Measurements from ENCODE around the gene SETMAR.
"Not testable (repeated sequence)": the region's sequence is repeated elsewhere in the genome, so short reads cannot be mapped to it uniquely, and the experiment has no call there.

The SETMAR gene

GRCh38 chr3:4303187-4304123, at the start of gene SETMAR:
SETMAR (plus strand) TSS chr3:4303369; CDS start chr3:4303371, 2 bp downstream.
- peak; percentile 74 for DNase-seq (ENCODE audit: low read depth)

GRCh38 chr3:4261406-4261805, 41.8 kb upstream of the SETMAR start:
- no peak for DNase-seq (ENCODE audit: low read depth)

- no peak for DNase-seq (ENCODE audit: low read depth)
Observed at GRCh38 chr3:4264040-4264439, 39.1 kb upstream of the SETMAR start.

GRCh38 chr3:4270720-4271119, 32.4 kb upstream of the SETMAR start:
- no peak for DNase-seq (ENCODE audit: low read depth)

GRCh38 chr3:4271834-4272233, 31.3 kb upstream of the SETMAR start:
- no peak for DNase-seq (ENCODE audit: low read depth)

GRCh38 chr3:4279516-4280105, 23.6 kb upstream of the SETMAR start:
- DNase-seq (ENCODE audit: low read depth): no peak

- no peak for DNase-seq (ENCODE audit: low read depth)
Observed at GRCh38 chr3:4281991-4282390, 21.2 kb upstream of the SETMAR start.

- DNase-seq (ENCODE audit: low read depth): no peak
Observed at GRCh38 chr3:4284865-4285264, 18.3 kb upstream of the SETMAR start.

GRCh38 chr3:4289044-4289443, 14.1 kb upstream of the SETMAR start:
- no peak for DNase-seq (ENCODE audit: low read depth)

- no peak for DNase-seq (ENCODE audit: low read depth)
Observed at GRCh38 chr3:4290272-4290893, 12.8 kb upstream of the SETMAR start.

- no peak for DNase-seq (ENCODE audit: low read depth)
Observed at GRCh38 chr3:4292301-4292700, 10.9 kb upstream of the SETMAR start.

GRCh38 chr3:4294616-4295327, 8.4 kb upstream of the SETMAR start:
- no peak for DNase-seq (ENCODE audit: low read depth)

GRCh38 chr3:4296454-4296853, 6.7 kb upstream of the SETMAR start:
- DNase-seq (ENCODE audit: low read depth): not testable (repeated sequence)

- no peak for DNase-seq (ENCODE audit: low read depth)
Observed at GRCh38 chr3:4297486-4297885, 5.7 kb upstream of the SETMAR start.

GRCh38 chr3:4302747-4303146, 422 bp upstream of the SETMAR start:
- DNase-seq (ENCODE audit: low read depth): no peak

- DNase-seq (ENCODE audit: low read depth): not testable (repeated sequence)
Observed at GRCh38 chr3:4305210-4305609, 2.0 kb downstream of the SETMAR start.

GRCh38 chr3:4306091-4306490, 2.9 kb downstream of the SETMAR start:
- no peak for DNase-seq (ENCODE audit: low read depth)

- DNase-seq (ENCODE audit: low read depth): no peak
Observed at GRCh38 chr3:4306860-4307259, 3.7 kb downstream of the SETMAR start.

- DNase-seq (ENCODE audit: low read depth): no peak
Observed at GRCh38 chr3:4309491-4310128, 6.4 kb downstream of the SETMAR start.

GRCh38 chr3:4310971-4311370, 7.8 kb downstream of the SETMAR start:
- no peak for DNase-seq (ENCODE audit: low read depth)

GRCh38 chr3:4311496-4311895, 8.3 kb downstream of the SETMAR start:
- DNase-seq (ENCODE audit: low read depth): no peak
